Measurements from ENCODE around the gene ZNF524. TPM values are rescaled to one million over a fixed set of nuclear protein-coding genes. Genes with fewer than 3 reads are reported as not detected.
"Not testable (repeated sequence)": the region's sequence is repeated elsewhere in the genome, so short reads cannot be mapped to it uniquely, and the experiment has no call there.

The ZNF524 gene
- total RNA-seq, 2 experiments from 2014 or later = 9.2 to 21.6 TPM

- no peak for TF ChIP-seq EZH2phosphoT487 (IDR thresholded peaks at IDR 0.05; ENCODE audit: borderline replicate concordance, low read depth, low read length)
- no peak for TF ChIP-seq CTCF (conservative IDR thresholded peaks at IDR 0.05; ENCODE audit: low read length)
- CTCF ChIA-PET (ENCODE audit: unreplicated experiment) = no interaction called here
Observed at GRCh38 chr19:55563261-55563690, 36.8 kb upstream of the ZNF524 start.

GRCh38 chr19:55566823-55567222 is 33.3 kb upstream of the ZNF524 start:
- ChIA-PET POLR2A (no interaction called here), CTCF (ENCODE audit: unreplicated experiment) (no interaction called here)
- Histone ChIP-seq H2AFZ (ENCODE audit: low read length) (no peak overlapping the region), H3K27ac (ENCODE audit: low read depth, low read length, poor library complexity, severe bottlenecking) (no peak overlapping the region), H3K79me2 (ENCODE audit: insufficient read depth, low read depth, low read length) (no peaks in the 10 kb centered on the region), H3K9me2 (ENCODE audit: insufficient read depth, low read length) (no peaks in the 10 kb centered on the region), H3K9me3 (ENCODE audit: low read length) (no peaks in the 10 kb centered on the region), H3K4me1 (ENCODE audit: insufficient read depth, low read length, poor library complexity, severe bottlenecking) (no peaks in the 10 kb centered on the region), H3K4me3 (ENCODE audit: low read depth, low read length, poor library complexity, severe bottlenecking) (no peak overlapping the region), H4K20me1 (ENCODE audit: insufficient read depth, low read length) (no peaks in the 10 kb centered on the region), H3K36me3 (ENCODE audit: insufficient read depth, low read length) (no peaks in the 10 kb centered on the region), H3K4me2 (ENCODE audit: low read length) (no peak overlapping the region)
- intact Hi-C loops (cut with micrococcal nuclease; ENCODE audit: unreplicated experiment) = no loop called here
- TF ChIP-seq CTCF (conservative IDR thresholded peaks at IDR 0.05; ENCODE audit: low read length) (no peak), EZH2phosphoT487 (IDR thresholded peaks at IDR 0.05; ENCODE audit: borderline replicate concordance, low read depth, low read length) (no peak)
- DNase-seq (ENCODE audit: low spot score) = no peak
- BruUV-seq (replicated peaks) = no TSS peak

More at GRCh38 chr19:55563261-55563690, 36.8 kb upstream of the ZNF524 start:
- Histone ChIP-seq H2AFZ (ENCODE audit: low read length) (no peak overlapping the region), H3K4me3 (ENCODE audit: low read depth, low read length, poor library complexity, severe bottlenecking) (no peak overlapping the region), H3K4me2 (ENCODE audit: low read length) (no peak overlapping the region), H3K9me3 (ENCODE audit: low read length) (no peaks in the 10 kb centered on the region), H3K79me2 (ENCODE audit: insufficient read depth, low read depth, low read length) (no peaks in the 10 kb centered on the region), H4K20me1 (ENCODE audit: insufficient read depth, low read length) (no peaks in the 10 kb centered on the region), H3K4me1 (ENCODE audit: insufficient read depth, low read length, poor library complexity, severe bottlenecking) (no peaks in the 10 kb centered on the region), H3K9me2 (ENCODE audit: insufficient read depth, low read length) (no peaks in the 10 kb centered on the region), H3K36me3 (ENCODE audit: insufficient read depth, low read length) (no peaks in the 10 kb centered on the region), H3K27ac (ENCODE audit: low read depth, low read length, poor library complexity, severe bottlenecking) (no peak overlapping the region)
- DNase-seq (ENCODE audit: low spot score) = no peak
- no TSS peak for BruUV-seq (replicated peaks)
- POLR2A ChIA-PET = no interaction called here
- intact Hi-C loops (cut with micrococcal nuclease; ENCODE audit: unreplicated experiment) = no loop called here

- no peaks in the 10 kb centered on the region for H4K20me1 ChIP-seq (ENCODE audit: insufficient read depth, low read length)
- H3K4me1 ChIP-seq (ENCODE audit: insufficient read depth, low read length, poor library complexity, severe bottlenecking) = no peaks in the 10 kb centered on the region
- no TSS peak for BruUV-seq (replicated peaks)
- H3K9me2 ChIP-seq (ENCODE audit: insufficient read depth, low read length) = no peaks in the 10 kb centered on the region
- ChIA-PET POLR2A (no interaction called here), CTCF (ENCODE audit: unreplicated experiment) (no interaction called here)
- H3K27ac ChIP-seq (ENCODE audit: low read depth, low read length, poor library complexity, severe bottlenecking) = no peak overlapping the region
- H3K9me3 ChIP-seq (ENCODE audit: low read length) = no peaks in the 10 kb centered on the region
- H3K4me3 ChIP-seq (ENCODE audit: low read depth, low read length, poor library complexity, severe bottlenecking) = no peak overlapping the region
- TF ChIP-seq CTCF (conservative IDR thresholded peaks at IDR 0.05; ENCODE audit: low read length) (no peak), EZH2phosphoT487 (IDR thresholded peaks at IDR 0.05; ENCODE audit: borderline replicate concordance, low read depth, low read length) (no peak)
- intact Hi-C loops (cut with micrococcal nuclease; ENCODE audit: unreplicated experiment) = no loop called here
- H3K4me2 ChIP-seq (ENCODE audit: low read length) = no peak overlapping the region
- no peaks in the 10 kb centered on the region for H3K36me3 ChIP-seq (ENCODE audit: insufficient read depth, low read length)
- H2AFZ ChIP-seq (ENCODE audit: low read length) = no peak overlapping the region
- H3K79me2 ChIP-seq (ENCODE audit: insufficient read depth, low read depth, low read length) = no peaks in the 10 kb centered on the region
- no peak for DNase-seq (ENCODE audit: low spot score)
Observed at GRCh38 chr19:55567708-55568328, 32.3 kb upstream of the ZNF524 start.

GRCh38 chr19:55569477-55569876 is 30.6 kb upstream of the ZNF524 start:
- intact Hi-C loops (cut with micrococcal nuclease; ENCODE audit: unreplicated experiment); H3K4me3 ChIP-seq (ENCODE audit: low read depth, low read length, poor library complexity, severe bottlenecking); H2AFZ ChIP-seq (ENCODE audit: low read length); H3K9me2 ChIP-seq (ENCODE audit: insufficient read depth, low read length); H3K4me1 ChIP-seq (ENCODE audit: insufficient read depth, low read length, poor library complexity, severe bottlenecking); H3K79me2 ChIP-seq (ENCODE audit: insufficient read depth, low read depth, low read length); POLR2A ChIA-PET; H3K36me3 ChIP-seq (ENCODE audit: insufficient read depth, low read length); BruUV-seq (replicated peaks); H3K9me3 ChIP-seq (ENCODE audit: low read length); H3K4me2 ChIP-seq (ENCODE audit: low read length); H3K27ac ChIP-seq (ENCODE audit: low read depth, low read length, poor library complexity, severe bottlenecking); DNase-seq (ENCODE audit: low spot score); H4K20me1 ChIP-seq (ENCODE audit: insufficient read depth, low read length); CTCF ChIA-PET (ENCODE audit: unreplicated experiment): not testable (repeated sequence)

Data from OCI-LY7 (cell line).